Measurements from ENCODE around the gene FAS.

The FAS gene

DNA sequence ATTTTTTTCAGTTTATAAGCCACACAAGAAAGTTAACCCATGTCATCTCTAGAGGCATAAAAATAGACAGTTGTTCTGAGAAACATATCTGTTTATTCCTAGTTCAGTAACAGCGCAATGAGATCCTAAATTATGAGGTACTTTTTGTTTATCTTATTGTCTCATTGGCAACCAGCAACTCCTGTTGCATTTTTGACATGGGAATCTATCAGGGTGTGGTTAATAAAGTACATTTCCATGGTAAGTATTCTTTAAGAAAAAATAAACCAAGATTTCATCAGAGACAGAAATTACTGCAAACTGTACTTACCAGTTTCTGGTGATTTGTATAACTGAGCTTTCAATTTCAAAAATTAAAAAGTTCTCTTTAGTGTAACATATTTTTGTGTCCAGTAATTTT lies 9.0 kb downstream of the FAS start (continued):
- TF ChIP-seq, protein P1, sequence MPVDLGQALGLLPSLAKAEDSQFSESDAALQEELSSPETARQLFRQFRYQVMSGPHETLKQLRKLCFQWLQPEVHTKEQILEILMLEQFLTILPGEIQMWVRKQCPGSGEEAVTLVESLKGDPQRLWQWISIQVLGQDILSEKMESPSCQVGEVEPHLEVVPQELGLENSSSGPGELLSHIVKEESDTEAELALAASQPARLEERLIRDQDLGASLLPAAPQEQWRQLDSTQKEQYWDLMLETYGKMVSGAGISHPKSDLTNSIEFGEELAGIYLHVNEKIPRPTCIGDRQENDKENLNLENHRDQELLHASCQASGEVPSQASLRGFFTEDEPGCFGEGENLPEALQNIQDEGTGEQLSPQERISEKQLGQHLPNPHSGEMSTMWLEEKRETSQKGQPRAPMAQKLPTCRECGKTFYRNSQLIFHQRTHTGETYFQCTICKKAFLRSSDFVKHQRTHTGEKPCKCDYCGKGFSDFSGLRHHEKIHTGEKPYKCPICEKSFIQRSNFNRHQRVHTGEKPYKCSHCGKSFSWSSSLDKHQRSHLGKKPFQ (tag by site-specific recombination; IDR thresholded peaks at IDR 0.05): no peak
- no peak for TF ChIP-seq ZNF221 (tag by site-specific recombination; IDR thresholded peaks at IDR 0.05; ENCODE audit: borderline replicate concordance)

DNA sequence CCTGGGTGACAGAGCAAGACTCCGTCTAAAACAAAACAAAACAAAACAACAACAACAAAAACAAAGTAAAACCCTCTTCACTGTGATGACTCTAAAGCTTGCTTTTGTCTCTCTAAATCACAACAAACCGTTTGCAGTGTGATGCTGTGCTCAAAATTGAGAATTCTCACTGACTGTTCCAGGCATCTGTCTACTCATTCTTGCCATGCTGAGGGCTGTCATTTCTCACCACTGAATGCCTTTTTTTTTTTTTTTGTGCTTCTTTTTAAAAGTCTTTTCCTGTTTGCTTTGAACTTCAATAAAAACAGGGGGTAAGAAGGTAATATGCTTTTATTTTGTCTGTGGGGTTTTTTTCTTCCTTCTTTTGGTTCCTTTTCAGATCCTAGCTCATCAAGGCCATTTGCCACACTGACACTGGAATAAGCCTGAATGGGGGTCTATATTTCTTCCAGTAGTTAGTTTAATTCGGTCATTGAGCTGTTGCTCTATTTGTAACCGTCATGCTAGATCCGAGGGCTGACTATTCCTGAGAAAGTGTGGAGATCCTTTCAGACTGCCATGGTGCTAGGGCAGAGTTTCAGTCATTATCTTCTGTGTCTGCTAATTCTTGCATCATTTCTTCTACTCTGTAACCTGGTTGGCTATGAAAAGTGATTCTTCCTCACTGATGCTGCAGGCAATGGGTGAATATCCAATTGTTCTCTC lies 10.6 kb downstream of the FAS start:
- Histone ChIP-seq H3K4me1 (ENCODE audit: control insufficient read depth, insufficient read depth, low read length) (no peaks in the 10 kb centered on the region), H3K27ac (ENCODE audit: extremely low read depth, low read depth, low read length) (no peak overlapping the region), H3K9me3 (ENCODE audit: control insufficient read depth, insufficient read depth, low read depth, low read length) (no peaks in the 10 kb centered on the region), H3K4me3 (ENCODE audit: low read depth, low read length) (no peak overlapping the region), H3K36me3 (ENCODE audit: control insufficient read depth in 2 of 2, insufficient read depth in 1 of 2, low read length in 2 of 2) (peaks cover 0 to 4% of the 10 kb centered on the region in 2 experiments; a peak in 2 of 3 replicates)
- ChIA-PET CTCF (interaction anchor here (0.7 kb wide), 4 partner anchors 14 to 367 kb away, joined by 3 to 6 read pairs (median 3); no protein-coding TSS in a partner anchor), POLR2A (interaction anchor here (0.7 kb wide), 1 partner anchor 19 kb away, joined by 4 read pairs; no protein-coding TSS in a partner anchor)
- TF ChIP-seq, protein P2, sequence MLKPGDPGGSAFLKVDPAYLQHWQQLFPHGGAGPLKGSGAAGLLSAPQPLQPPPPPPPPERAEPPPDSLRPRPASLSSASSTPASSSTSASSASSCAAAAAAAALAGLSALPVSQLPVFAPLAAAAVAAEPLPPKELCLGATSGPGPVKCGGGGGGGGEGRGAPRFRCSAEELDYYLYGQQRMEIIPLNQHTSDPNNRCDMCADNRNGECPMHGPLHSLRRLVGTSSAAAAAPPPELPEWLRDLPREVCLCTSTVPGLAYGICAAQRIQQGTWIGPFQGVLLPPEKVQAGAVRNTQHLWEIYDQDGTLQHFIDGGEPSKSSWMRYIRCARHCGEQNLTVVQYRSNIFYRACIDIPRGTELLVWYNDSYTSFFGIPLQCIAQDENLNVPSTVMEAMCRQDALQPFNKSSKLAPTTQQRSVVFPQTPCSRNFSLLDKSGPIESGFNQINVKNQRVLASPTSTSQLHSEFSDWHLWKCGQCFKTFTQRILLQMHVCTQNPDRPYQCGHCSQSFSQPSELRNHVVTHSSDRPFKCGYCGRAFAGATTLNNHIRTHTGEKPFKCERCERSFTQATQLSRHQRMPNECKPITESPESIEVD (tag by site-specific recombination; IDR thresholded peaks at IDR 0.05): no peak
- TF ChIP-seq ZNF16 (tag by site-specific recombination; IDR thresholded peaks at IDR 0.05; ENCODE audit: low read depth) (no peak), KLF16 (tag by site-specific recombination; IDR thresholded peaks at IDR 0.05) (no peak), ZNF843 (tag by site-specific recombination; IDR thresholded peaks at IDR 0.05) (no peak), ZNF24 (tag by site-specific recombination; IDR thresholded peaks at IDR 0.05) (no peak)
- TF ChIP-seq, protein P1 (tag by site-specific recombination; IDR thresholded peaks at IDR 0.05): no peak

DNA sequence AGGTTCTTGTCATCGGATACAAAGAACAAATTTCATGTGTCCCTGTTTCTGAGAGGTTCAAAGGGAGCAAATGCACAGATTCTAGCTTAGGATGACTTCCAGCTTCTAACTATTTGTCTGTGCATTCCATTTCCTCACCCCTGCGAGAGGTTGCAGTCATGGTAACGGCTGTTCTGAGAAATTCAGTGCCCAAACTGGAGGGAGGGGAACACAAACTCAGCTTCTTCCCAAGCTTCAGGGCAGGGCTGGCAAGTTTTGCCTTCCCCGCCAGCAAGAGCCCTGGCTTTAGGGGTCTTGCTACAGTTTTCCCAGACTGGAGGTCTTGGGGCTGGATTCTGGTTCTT lies 11.1 kb downstream of the FAS start:
- no peak for TF ChIP-seq ZNF239 (tag by site-specific recombination; IDR thresholded peaks at IDR 0.05)
- TF ChIP-seq ZNF341 (tag by site-specific recombination; IDR thresholded peaks at IDR 0.05; ENCODE audit: low read depth): peak; percentile 82
- Histone ChIP-seq H3K4me3 (ENCODE audit: low read depth, low read length) (no peak overlapping the region), H3K4me1 (ENCODE audit: control insufficient read depth, insufficient read depth, low read length) (no peaks in the 10 kb centered on the region), H3K9me3 (ENCODE audit: control insufficient read depth, insufficient read depth, low read depth, low read length) (no peaks in the 10 kb centered on the region), H3K27ac (ENCODE audit: extremely low read depth, low read depth, low read length) (no peak overlapping the region), H3K36me3 (ENCODE audit: control insufficient read depth in 2 of 2, insufficient read depth in 1 of 2, low read length in 2 of 2) (peaks cover 0 to 4% of the 10 kb centered on the region in 2 experiments; a peak in 2 of 3 replicates)
- CTCF ChIA-PET: interaction anchor here (0.7 kb wide), 3 partner anchors 45 to 367 kb away, joined by 3 to 6 read pairs (median 3); no protein-coding TSS in a partner anchor
- POLR2A ChIA-PET: interaction anchor here (0.7 kb wide), 1 partner anchor 19 kb away, joined by 4 read pairs; no protein-coding TSS in a partner anchor

DNA sequence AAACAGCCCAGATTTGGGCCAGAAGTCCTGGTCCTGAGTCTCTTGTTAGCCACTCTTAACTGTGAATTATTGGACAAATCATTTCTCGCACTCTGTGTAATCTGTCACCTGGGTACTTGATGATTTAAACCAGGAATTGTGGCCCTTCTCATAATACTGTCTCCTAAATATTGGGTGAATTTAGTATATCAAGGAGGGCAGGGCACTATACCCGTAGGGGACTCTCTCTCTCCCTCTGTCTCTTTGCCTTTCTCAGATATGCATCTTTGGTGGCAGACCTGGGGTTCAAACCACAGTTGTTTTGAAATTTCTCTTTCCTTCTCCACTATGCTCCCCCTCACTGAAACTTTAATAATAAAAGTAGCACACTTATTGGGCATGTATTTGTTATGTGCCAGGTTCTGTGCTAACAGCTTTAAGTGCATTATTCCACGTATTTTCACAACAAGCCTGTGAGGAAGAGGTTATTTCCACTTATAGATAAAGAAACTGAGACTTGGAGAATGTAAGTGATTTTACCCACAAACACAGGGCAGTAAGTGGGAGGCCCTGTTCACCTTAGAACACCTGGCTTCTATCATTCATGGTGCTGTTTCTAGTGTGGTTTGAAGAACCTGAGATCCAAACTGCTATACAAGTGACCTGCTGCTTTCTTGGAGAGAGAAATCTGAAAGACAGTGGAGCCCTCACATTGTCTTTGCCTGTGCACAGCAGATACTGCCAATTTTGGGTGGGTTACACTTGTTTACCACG lies 11.8 kb downstream of the FAS start:
- H3K4me3 ChIP-seq (ENCODE audit: low read depth, low read length): no peak overlapping the region
- peaks cover 0 to 4% of the 10 kb centered on the region in 2 experiments; a peak in 2 of 3 replicates for H3K36me3 ChIP-seq (ENCODE audit: control insufficient read depth in 2 of 2, insufficient read depth in 1 of 2, low read length in 2 of 2)
- H3K9me3 ChIP-seq (ENCODE audit: control insufficient read depth, insufficient read depth, low read depth, low read length): no peaks in the 10 kb centered on the region
- ChIA-PET POLR2A (no interaction called here), CTCF (no interaction called here)
- no peak for TF ChIP-seq ZNF677 (tag by site-specific recombination; IDR thresholded peaks at IDR 0.05)
- no peak overlapping the region for H3K27ac ChIP-seq (ENCODE audit: extremely low read depth, low read depth, low read length)
- H3K4me1 ChIP-seq (ENCODE audit: control insufficient read depth, insufficient read depth, low read length): no peaks in the 10 kb centered on the region
